ENCODE results near the gene ART3. TPM values are rescaled to one million over a fixed set of nuclear protein-coding genes. Genes with fewer than 3 reads are reported as not detected.
"Not testable (repeated sequence)": the region's sequence is repeated elsewhere in the genome, so short reads cannot be mapped to it uniquely, and the experiment has no call there.

Gene ART3
- total RNA-seq, 1 donor from 2014 or later = 7.3 TPM

DNA sequence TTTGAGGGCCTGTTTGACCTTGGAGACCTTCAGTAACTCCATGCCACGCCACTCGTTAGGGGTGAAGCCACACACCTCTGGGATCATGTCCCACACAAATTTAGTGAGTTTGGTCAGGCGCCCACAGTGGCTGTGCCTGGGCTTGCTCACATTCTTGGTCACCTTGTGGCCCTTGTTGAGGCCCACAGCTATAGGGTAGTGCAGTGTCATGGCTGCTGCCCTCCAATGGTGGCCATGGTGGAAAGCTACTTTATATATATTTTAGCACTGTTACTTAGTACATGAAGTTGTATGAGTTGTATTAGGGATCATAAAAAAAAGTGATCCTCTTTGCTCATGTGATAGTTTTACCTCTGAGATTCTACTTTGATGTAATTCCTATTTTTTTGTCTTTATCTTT is 37.7 kb upstream of the ART3 start:
- no peaks in the 10 kb centered on the region for H3K27me3 Mint-ChIP-seq
- DNase-seq (ENCODE audit: low spot score, unreplicated experiment) = no peak
- H3K27ac Mint-ChIP-seq = no peak overlapping the region
- TF ChIP-seq, protein P1, sequence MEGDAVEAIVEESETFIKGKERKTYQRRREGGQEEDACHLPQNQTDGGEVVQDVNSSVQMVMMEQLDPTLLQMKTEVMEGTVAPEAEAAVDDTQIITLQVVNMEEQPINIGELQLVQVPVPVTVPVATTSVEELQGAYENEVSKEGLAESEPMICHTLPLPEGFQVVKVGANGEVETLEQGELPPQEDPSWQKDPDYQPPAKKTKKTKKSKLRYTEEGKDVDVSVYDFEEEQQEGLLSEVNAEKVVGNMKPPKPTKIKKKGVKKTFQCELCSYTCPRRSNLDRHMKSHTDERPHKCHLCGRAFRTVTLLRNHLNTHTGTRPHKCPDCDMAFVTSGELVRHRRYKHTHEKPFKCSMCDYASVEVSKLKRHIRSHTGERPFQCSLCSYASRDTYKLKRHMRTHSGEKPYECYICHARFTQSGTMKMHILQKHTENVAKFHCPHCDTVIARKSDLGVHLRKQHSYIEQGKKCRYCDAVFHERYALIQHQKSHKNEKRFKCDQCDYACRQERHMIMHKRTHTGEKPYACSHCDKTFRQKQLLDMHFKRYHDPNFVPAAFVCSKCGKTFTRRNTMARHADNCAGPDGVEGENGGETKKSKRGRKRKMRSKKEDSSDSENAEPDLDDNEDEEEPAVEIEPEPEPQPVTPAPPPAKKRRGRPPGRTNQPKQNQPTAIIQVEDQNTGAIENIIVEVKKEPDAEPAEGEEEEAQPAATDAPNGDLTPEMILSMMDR (IDR thresholded peaks at IDR 0.05; ENCODE audit: unreplicated experiment) = no peak
- H3K9me3 Mint-ChIP-seq (ENCODE audit: low read depth) = no peaks in the 10 kb centered on the region
- no peaks in the 10 kb centered on the region for H3K36me3 Mint-ChIP-seq (ENCODE audit: insufficient read depth)
- H3K4me1 Mint-ChIP-seq (ENCODE audit: low read depth) = peaks cover 1% of the 10 kb centered on the region
- no peak overlapping the region for H3K4me3 Mint-ChIP-seq (ENCODE audit: low read depth)

DNA sequence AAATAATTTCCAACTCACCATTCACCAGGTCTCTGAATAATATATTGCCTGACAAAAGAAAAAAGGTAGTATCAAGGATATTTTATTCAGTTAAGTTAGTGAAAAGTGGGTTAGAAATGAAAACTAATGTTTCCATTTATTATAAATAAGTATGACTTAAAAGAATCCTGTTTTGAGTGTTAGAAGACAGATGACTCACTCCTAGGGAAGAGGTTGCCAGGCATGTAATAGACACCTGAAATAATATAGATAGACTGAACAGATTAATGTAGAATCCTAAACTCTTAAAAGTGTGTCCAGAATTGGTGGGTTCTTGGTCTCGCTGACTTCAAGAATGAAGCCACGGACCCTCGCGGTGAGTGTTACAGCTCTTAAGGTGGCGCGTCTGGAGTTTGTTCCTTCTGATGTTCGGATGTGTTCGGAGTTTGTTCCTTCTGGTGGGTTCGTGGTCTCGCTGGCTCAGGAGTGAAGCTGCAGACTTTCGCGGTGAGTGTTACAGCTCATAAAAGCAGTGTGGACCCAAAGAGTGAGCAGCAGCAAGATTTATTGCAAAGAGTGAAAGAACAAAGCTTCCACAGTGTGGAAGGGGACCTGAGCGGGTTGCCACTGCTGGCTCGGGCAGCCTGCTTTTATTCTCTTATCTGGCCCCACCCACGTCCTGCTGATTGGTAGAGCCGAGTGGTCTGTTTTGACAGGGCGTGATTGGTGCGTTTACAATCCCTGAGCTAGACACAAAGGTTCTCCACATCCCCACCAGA is 32.1 kb upstream of the ART3 start:
- not testable (repeated sequence) for DNase-seq (ENCODE audit: low spot score, unreplicated experiment); H3K36me3 Mint-ChIP-seq (ENCODE audit: insufficient read depth); H3K4me1 Mint-ChIP-seq (ENCODE audit: low read depth); H3K9me3 Mint-ChIP-seq (ENCODE audit: low read depth); H3K27me3 Mint-ChIP-seq; H3K4me3 Mint-ChIP-seq (ENCODE audit: low read depth)
- H3K27ac Mint-ChIP-seq = peak overlapping the region; percentile 27

DNA sequence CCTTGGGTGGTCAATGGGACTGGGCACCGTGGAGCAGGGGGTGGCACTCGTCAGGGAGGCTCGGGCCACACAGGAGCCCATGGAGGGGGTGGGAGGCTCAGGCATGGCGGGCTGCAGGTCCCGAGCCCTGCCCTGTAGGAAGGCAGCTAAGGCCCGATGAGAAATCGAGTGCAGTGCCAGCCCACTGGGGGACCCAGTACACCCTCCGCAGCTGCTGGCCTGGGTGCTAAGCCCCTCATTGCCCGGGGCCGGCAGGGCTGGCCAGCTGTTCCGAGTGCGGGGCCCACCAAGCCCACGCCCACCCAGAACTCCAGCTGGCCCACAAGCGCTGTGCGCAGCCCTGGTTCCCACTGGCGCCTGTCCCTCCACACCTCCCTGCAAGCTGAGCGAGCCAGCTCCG is 31.2 kb upstream of the ART3 start:
- not testable (repeated sequence) for H3K4me3 Mint-ChIP-seq (ENCODE audit: low read depth); H3K4me1 Mint-ChIP-seq (ENCODE audit: low read depth); H3K27me3 Mint-ChIP-seq; H3K27ac Mint-ChIP-seq; DNase-seq (ENCODE audit: low spot score, unreplicated experiment); H3K9me3 Mint-ChIP-seq (ENCODE audit: low read depth); H3K36me3 Mint-ChIP-seq (ENCODE audit: insufficient read depth)

DNA sequence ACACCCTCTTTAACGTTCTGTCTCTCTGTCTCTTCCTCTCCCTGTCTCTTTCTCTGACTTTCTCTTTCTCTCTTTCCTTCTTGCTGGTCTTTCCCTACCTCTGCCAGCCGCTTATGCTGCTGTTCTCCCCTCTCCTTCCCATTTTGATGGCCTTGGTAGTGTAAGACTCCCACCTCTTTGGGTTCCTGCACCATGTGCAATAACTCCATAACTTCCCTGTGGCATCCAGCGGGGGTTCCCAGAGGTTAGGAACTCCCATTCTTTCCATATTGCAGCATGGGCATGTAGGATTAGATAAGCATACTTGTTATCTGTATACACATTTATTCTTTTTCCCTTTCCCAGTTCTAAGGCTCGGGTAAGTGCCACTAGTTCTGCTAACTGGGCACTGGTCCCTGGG is 29.8 kb upstream of the ART3 start:
- not testable (repeated sequence) for H3K27me3 Mint-ChIP-seq; H3K9me3 Mint-ChIP-seq (ENCODE audit: low read depth); H3K27ac Mint-ChIP-seq

DNA sequence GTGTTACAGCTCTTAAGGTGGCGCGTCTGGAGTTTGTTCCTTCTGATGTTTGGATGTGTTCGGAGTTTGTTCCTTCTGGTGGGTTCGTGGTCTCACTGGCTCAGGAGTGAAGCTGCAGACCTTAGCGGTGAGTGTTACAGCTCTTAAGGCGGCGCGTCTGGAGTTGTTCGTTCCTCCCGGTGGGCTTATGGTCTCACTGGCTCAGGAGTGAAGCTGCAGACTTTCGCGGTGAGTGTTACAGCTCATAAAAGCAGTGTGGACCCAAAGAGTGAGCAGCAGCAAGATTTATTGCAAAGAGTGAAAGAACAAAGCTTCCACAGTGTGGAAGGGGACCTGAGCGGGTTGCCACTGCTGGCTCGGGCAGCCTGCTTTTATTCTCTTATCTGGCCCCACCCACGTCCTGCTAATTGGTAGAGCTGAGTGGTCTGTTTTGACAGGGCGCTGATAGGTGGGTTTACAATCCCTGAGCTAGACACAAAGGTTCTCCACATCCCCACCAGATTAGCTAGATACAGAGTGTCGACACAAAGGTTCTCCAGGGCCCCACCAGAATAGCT is 24.6 kb upstream of the ART3 start:
- H3K4me1 Mint-ChIP-seq (ENCODE audit: low read depth); H3K36me3 Mint-ChIP-seq (ENCODE audit: insufficient read depth); H3K27ac Mint-ChIP-seq; H3K9me3 Mint-ChIP-seq (ENCODE audit: low read depth); H3K4me3 Mint-ChIP-seq (ENCODE audit: low read depth); H3K27me3 Mint-ChIP-seq; DNase-seq (ENCODE audit: low spot score, unreplicated experiment): not testable (repeated sequence)

More for the DNA sequence above, 29.8 kb upstream of the ART3 start:
- not testable (repeated sequence) for H3K36me3 Mint-ChIP-seq (ENCODE audit: insufficient read depth); H3K4me1 Mint-ChIP-seq (ENCODE audit: low read depth); H3K4me3 Mint-ChIP-seq (ENCODE audit: low read depth); DNase-seq (ENCODE audit: low spot score, unreplicated experiment)

DNA sequence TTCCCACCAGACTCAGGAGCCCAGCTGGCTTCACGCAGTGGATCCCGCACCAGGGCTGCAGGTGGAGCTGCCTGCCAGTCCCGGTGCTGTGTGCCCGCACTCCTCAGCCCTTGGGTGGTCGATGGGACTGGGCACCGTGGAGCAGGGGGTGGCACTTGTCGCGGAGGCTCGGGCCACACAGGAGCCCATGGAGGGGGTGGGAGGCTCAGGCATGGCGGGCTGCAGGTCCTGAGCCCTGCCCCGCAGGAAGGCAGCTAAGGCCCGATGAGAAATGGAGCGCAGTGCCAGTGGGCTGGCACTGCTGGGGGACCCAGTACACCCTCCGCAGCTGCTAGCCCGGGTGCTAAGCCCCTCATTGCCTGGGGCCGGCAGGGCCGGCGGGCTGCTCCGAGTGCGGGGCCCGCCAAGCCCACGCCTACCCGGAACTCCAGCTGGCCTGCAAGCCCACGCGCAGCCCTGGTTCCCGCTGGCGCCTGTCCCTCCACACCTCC is 23.9 kb upstream of the ART3 start:
- H3K36me3 Mint-ChIP-seq (ENCODE audit: insufficient read depth); H3K4me3 Mint-ChIP-seq (ENCODE audit: low read depth); DNase-seq (ENCODE audit: low spot score, unreplicated experiment); H3K27ac Mint-ChIP-seq; H3K9me3 Mint-ChIP-seq (ENCODE audit: low read depth); H3K27me3 Mint-ChIP-seq: not testable (repeated sequence)
- H3K4me1 Mint-ChIP-seq (ENCODE audit: low read depth) = peaks cover 12% of the 10 kb centered on the region

DNA sequence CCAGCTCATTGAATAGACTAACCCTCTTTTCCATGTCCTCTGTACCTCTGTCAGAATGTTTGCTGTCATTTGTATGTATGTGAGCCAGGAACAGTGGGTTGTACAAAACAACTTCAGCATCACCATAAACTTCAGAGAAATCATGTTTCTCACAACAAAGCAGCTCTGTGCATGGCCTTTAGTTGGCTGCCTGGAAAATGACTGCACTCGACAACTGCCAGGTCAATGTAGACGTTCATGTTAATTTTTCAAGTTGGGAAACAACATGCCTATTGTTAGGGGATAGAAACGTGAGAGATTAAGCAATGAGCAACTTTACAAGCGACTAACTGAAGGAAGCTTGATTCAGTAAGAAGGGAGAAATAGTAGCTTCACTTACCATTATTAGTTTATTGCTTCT is 20.8 kb upstream of the ART3 start:
- Mint-ChIP-seq H3K4me1 (ENCODE audit: low read depth) (peaks cover 17% of the 10 kb centered on the region), H3K36me3 (ENCODE audit: insufficient read depth) (no peaks in the 10 kb centered on the region)

More for the DNA sequence above, 20.8 kb upstream of the ART3 start:
- Mint-ChIP-seq H3K27me3 (no peaks in the 10 kb centered on the region), H3K27ac (peak overlapping the region; percentile 81), H3K9me3 (ENCODE audit: low read depth) (peaks cover 5% of the 10 kb centered on the region), H3K4me3 (ENCODE audit: low read depth) (peak overlapping the region; percentile 2)
- TF ChIP-seq, protein P1 (IDR thresholded peaks at IDR 0.05; ENCODE audit: unreplicated experiment) = no peak
- no peak for DNase-seq (ENCODE audit: low spot score, unreplicated experiment)

Data from progenitor cell of endocrine pancreas (in vitro differentiated cells).